ENCODE results near the gene THADA. TPM values are rescaled to one million over a fixed set of nuclear protein-coding genes. Genes with fewer than 3 reads are reported as not detected.

THADA gene
- polyA plus RNA-seq, 1 experiment = 21.6 TPM

DNA sequence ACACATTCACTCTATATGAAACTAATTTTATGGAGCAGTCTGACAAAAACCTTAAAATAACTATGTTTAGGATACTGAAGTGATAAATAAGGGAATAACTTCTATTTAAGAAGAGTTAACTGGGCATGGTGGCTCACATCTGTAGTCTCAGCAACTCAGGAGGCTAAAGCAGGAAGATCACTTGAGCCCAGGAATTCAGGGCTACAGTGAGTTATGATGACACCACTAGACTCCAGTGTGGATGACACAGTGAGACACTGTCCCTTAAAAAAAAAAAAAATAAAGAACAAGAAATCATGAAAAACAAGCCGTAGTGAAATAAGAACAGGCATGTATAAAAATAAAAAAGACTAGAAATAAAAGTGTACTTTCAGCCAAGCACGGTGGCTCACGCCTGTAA, 82.0 kb downstream of the THADA start:
- Histone ChIP-seq H3K36me3 (ENCODE audit: control insufficient read depth, insufficient read depth, low read length) (no peaks in the 10 kb centered on the region), H3K27me3 (ENCODE audit: control insufficient read depth, insufficient read depth, low read length) (no peaks in the 10 kb centered on the region), H3K4me3 (ENCODE audit: low read depth, low read length) (no peak overlapping the region)
- TF ChIP-seq, protein P1, sequence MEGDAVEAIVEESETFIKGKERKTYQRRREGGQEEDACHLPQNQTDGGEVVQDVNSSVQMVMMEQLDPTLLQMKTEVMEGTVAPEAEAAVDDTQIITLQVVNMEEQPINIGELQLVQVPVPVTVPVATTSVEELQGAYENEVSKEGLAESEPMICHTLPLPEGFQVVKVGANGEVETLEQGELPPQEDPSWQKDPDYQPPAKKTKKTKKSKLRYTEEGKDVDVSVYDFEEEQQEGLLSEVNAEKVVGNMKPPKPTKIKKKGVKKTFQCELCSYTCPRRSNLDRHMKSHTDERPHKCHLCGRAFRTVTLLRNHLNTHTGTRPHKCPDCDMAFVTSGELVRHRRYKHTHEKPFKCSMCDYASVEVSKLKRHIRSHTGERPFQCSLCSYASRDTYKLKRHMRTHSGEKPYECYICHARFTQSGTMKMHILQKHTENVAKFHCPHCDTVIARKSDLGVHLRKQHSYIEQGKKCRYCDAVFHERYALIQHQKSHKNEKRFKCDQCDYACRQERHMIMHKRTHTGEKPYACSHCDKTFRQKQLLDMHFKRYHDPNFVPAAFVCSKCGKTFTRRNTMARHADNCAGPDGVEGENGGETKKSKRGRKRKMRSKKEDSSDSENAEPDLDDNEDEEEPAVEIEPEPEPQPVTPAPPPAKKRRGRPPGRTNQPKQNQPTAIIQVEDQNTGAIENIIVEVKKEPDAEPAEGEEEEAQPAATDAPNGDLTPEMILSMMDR (IDR thresholded peaks at IDR 0.05; ENCODE audit: insufficient read depth, low read depth, low read length) = no peak
- CTCF ChIA-PET = no interaction called here
- POLR2A ChIA-PET = no interaction called here
- DNase-seq (ENCODE audit: low read depth) = no peak

DNA sequence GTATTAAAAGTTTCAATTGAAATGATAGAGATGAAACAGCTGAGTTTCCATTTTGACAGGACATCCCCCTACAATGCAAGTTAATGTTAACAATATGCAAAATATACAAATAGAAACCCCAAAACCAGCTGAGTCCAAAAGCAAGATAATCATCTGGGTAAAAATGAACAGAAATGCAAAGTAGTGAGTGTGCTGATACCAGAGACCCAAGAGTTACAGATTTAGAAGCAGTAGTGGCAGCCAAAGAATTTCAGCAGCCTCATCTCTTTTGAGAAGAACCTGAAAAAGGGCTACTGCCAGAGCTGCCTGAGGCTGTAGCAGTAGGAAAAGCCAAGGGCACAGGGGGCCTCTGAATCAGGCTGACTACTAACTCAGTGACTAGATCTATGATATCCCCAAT, 82.6 kb downstream of the THADA start:
- ChIA-PET CTCF (interaction anchor here (1.0 kb wide), 1 partner anchor 566 kb away, joined by 3 read pairs; no protein-coding TSS in a partner anchor), POLR2A (no interaction called here)
- Histone ChIP-seq H3K27me3 (ENCODE audit: control insufficient read depth, insufficient read depth, low read length) (no peaks in the 10 kb centered on the region), H3K36me3 (ENCODE audit: control insufficient read depth, insufficient read depth, low read length) (no peaks in the 10 kb centered on the region), H3K4me3 (ENCODE audit: low read depth, low read length) (no peak overlapping the region)
- no peak for DNase-seq (ENCODE audit: low read depth)
- TF ChIP-seq, protein P1 (IDR thresholded peaks at IDR 0.05; ENCODE audit: insufficient read depth, low read depth, low read length) = no peak

DNA sequence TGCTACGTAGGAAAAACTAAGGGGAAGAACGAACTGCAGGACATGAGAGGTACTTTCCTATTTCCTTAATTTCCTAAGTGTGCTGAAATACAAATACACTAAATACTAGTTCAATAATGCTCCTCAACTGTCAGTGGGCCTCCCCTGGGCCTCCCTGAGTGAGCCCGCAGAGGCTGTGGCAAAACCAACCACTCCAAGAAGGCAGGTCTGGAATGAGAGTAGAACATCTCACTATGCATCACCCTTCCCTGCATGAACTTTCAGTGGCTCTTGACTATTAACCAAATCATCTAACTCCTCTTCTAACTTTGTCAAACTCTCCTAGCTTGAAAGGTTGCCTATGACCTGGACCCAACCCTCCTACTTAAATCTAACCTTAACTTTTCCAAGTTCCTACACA, 84.6 kb downstream of the THADA start:
- DNase-seq (ENCODE audit: low read depth) = no peak
- TF ChIP-seq, protein P1 (IDR thresholded peaks at IDR 0.05; ENCODE audit: insufficient read depth, low read depth, low read length) = no peak
- H3K27me3 ChIP-seq (ENCODE audit: control insufficient read depth, insufficient read depth, low read length) = no peaks in the 10 kb centered on the region
- H3K36me3 ChIP-seq (ENCODE audit: control insufficient read depth, insufficient read depth, low read length) = no peaks in the 10 kb centered on the region
- ChIA-PET CTCF (interaction anchor here (1.0 kb wide), 1 partner anchor 12 kb away, joined by 4 read pairs; no protein-coding TSS in a partner anchor), POLR2A (no interaction called here)
- no peak overlapping the region for H3K4me3 ChIP-seq (ENCODE audit: low read depth, low read length)

DNA sequence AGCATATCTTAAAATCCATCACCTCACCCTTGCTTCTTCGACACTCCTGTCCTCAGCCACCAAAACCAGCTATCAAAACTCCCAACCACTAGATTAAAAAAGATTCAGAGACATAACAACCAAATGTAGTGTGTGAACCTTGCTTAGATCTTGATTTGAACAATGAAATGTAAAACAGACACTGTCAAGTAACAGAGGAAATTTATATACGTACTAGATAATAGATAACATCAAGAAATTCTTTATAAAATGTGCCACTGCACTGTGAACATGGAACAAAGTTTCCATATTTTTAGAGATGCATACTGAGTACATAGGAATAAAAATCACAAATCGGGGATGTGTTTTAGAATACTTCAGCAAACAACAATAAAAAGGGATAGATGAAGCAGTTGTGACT, 86.0 kb downstream of the THADA start:
- CTCF ChIA-PET = interaction anchor here (0.7 kb wide), 1 partner anchor 11 kb away, joined by 3 read pairs; no protein-coding TSS in a partner anchor
- POLR2A ChIA-PET = interaction anchor here (0.7 kb wide), 1 partner anchor 677 kb away, joined by 21 read pairs; no protein-coding TSS in a partner anchor
- Histone ChIP-seq H3K36me3 (ENCODE audit: control insufficient read depth, insufficient read depth, low read length) (no peaks in the 10 kb centered on the region), H3K4me3 (ENCODE audit: low read depth, low read length) (no peak overlapping the region), H3K27me3 (ENCODE audit: control insufficient read depth, insufficient read depth, low read length) (no peaks in the 10 kb centered on the region)
- TF ChIP-seq, protein P1 (IDR thresholded peaks at IDR 0.05; ENCODE audit: insufficient read depth, low read depth, low read length) = no peak
- DNase-seq (ENCODE audit: low read depth) = no peak

DNA sequence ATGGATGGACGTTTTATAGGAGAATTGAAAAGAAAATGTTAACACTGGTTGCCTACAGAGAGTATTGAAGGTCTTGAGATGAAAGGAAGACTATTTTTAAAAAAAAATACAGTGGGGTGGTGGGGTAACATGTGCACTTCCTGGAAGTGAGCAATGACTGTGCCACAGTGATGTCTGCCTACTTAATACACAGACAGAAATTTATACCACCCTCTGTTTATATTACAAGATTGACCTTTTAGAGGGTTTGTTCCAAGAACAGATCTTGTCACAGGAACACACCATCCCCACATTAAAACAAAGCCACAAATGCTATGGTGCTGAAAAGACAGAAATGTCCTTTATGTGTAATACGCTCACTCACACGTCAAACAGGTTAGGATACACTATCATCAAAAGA, 87.6 kb downstream of the THADA start:
- TF ChIP-seq, protein P1 (IDR thresholded peaks at IDR 0.05; ENCODE audit: insufficient read depth, low read depth, low read length) = no peak
- ChIA-PET CTCF (interaction anchor here (1.6 kb wide), 1 partner anchor 279 kb away, joined by 3 read pairs; no protein-coding TSS in a partner anchor), POLR2A (no interaction called here)
- DNase-seq (ENCODE audit: low read depth) = no peak
- no peaks in the 10 kb centered on the region for H3K27me3 ChIP-seq (ENCODE audit: control insufficient read depth, insufficient read depth, low read length)
- H3K36me3 ChIP-seq (ENCODE audit: control insufficient read depth, insufficient read depth, low read length) = peaks cover 1% of the 10 kb centered on the region; the same call in 1 of the 2 replicates
- H3K4me3 ChIP-seq (ENCODE audit: low read depth, low read length) = no peak overlapping the region

All from BJ (cell line).